ENCODE results near the gene GLRX. TPM values are rescaled to one million over a fixed set of nuclear protein-coding genes. Genes with fewer than 3 reads are reported as not detected.

GLRX gene
- total RNA-seq, 1 donor from 2014 or later: 27.5 TPM

GRCh38 chr5:95824747-95825146, 2.2 kb upstream of the GLRX start:
- peak overlapping the region; percentile 54 for H3K27ac Mint-ChIP-seq (ENCODE audit: unreplicated experiment)
- peaks cover 38% of the 10 kb centered on the region for H3K4me1 Mint-ChIP-seq (ENCODE audit: unreplicated experiment)
- H3K36me3 Mint-ChIP-seq (ENCODE audit: low read depth, unreplicated experiment): no peaks in the 10 kb centered on the region
- DNase-seq (ENCODE audit: low spot score): no peak
- no peak for TF ChIP-seq CTCF (IDR thresholded peaks at IDR 0.05; ENCODE audit: unreplicated experiment)
- H3K4me3 Mint-ChIP-seq (ENCODE audit: unreplicated experiment): no peak overlapping the region
- no peaks in the 10 kb centered on the region for H3K9me3 Mint-ChIP-seq (ENCODE audit: unreplicated experiment)
- peaks cover 12% of the 10 kb centered on the region for H3K27me3 Mint-ChIP-seq (ENCODE audit: unreplicated experiment)

- Mint-ChIP-seq H3K4me3 (ENCODE audit: unreplicated experiment) (peak overlapping the region; percentile 68), H3K4me1 (ENCODE audit: unreplicated experiment) (peaks cover 41% of the 10 kb centered on the region), H3K36me3 (ENCODE audit: low read depth, unreplicated experiment) (no peaks in the 10 kb centered on the region), H3K27me3 (ENCODE audit: unreplicated experiment) (peaks cover 12% of the 10 kb centered on the region), H3K9me3 (ENCODE audit: unreplicated experiment) (no peaks in the 10 kb centered on the region), H3K27ac (ENCODE audit: unreplicated experiment) (peak overlapping the region; percentile 94)
- peak; percentile 30 for DNase-seq (ENCODE audit: low spot score)
- no peak for TF ChIP-seq CTCF (IDR thresholded peaks at IDR 0.05; ENCODE audit: unreplicated experiment)
Measured at GRCh38 chr5:95823738-95824609, 1.4 kb upstream of the GLRX start.

- Mint-ChIP-seq H3K27me3 (ENCODE audit: unreplicated experiment) (peaks cover 13% of the 10 kb centered on the region), H3K4me3 (ENCODE audit: unreplicated experiment) (peak overlapping the region; percentile 98), H3K9me3 (ENCODE audit: unreplicated experiment) (no peaks in the 10 kb centered on the region), H3K4me1 (ENCODE audit: unreplicated experiment) (peaks cover 48% of the 10 kb centered on the region), H3K27ac (ENCODE audit: unreplicated experiment) (peak overlapping the region; percentile 94), H3K36me3 (ENCODE audit: low read depth, unreplicated experiment) (no peaks in the 10 kb centered on the region)
- no peak for TF ChIP-seq CTCF (IDR thresholded peaks at IDR 0.05; ENCODE audit: unreplicated experiment)
- DNase-seq (ENCODE audit: low spot score): no peak
Measured at GRCh38 chr5:95823218-95823737, 752 bp upstream of the GLRX start.

DNA sequence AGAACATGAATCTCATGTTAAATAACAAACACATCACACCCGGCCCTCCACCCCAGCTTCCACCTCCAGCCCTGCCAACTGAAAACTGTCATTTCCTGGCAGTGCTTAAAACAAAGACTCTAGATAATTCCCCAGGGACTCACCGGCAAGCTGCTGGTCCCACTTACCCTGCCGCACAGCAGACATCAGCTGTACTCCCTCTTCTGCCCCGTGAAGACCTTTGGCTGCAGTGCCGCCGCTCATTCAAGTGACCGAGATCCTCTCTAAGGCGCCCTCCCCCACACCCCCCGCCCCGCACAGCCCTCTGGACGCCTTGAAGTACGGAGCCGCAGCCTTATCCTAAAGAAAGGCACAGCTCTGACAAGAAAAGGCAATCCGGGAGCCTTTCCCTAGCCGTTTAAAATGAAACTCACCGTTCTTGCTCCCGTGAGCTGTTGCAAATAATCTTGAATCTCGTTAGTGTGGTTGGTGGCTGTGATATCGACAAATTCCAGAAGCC, 434 bp downstream of the GLRX start:
- Mint-ChIP-seq H3K4me3 (ENCODE audit: unreplicated experiment) (peak overlapping the region; percentile 98), H3K27ac (ENCODE audit: unreplicated experiment) (peak overlapping the region; percentile 94), H3K4me1 (ENCODE audit: unreplicated experiment) (peaks cover 59% of the 10 kb centered on the region), H3K27me3 (ENCODE audit: unreplicated experiment) (peaks cover 10% of the 10 kb centered on the region), H3K36me3 (ENCODE audit: low read depth, unreplicated experiment) (no peaks in the 10 kb centered on the region), H3K9me3 (ENCODE audit: unreplicated experiment) (no peaks in the 10 kb centered on the region)
- TF ChIP-seq CTCF (IDR thresholded peaks at IDR 0.05; ENCODE audit: unreplicated experiment): no peak
- peak; percentile 41 for DNase-seq (ENCODE audit: low spot score)

Data from endothelial cell (in vitro differentiated cells).